ENCODE data around the gene BRMS1.
"Not testable (repeated sequence)": the region's sequence is repeated elsewhere in the genome, so short reads cannot be mapped to it uniquely, and the experiment has no call there.

The BRMS1 gene

GRCh38 chr11:66344550-66345315 lies at the start of gene BRMS1:
TSS of gene BRMS1 (minus strand) at chr11:66345104. CDS start at chr11:66342234, 2,870 bp downstream.
- no peaks in the 10 kb centered on the region for H3K27me3 ChIP-seq (replicated peaks; ENCODE audit: control insufficient read depth, insufficient read depth, low read length)
- H3K36me3 ChIP-seq (ENCODE audit: control insufficient read depth, insufficient read depth, low read length, severe bottlenecking) = peaks cover 25% of the 10 kb centered on the region
- H3K9ac ChIP-seq (ENCODE audit: low read length) = peak within 1 kb of the TSS; percentile 94
- peaks cover 41% of the 10 kb centered on the region for H3K4me1 ChIP-seq (ENCODE audit: control insufficient read depth, insufficient read depth, low read length)
- no peaks in the 10 kb centered on the region for H3K9me3 ChIP-seq (ENCODE audit: control insufficient read depth, low read length)
- DNase-seq (ENCODE audit: low read depth) = peak; percentile 98
- H3K4me3 ChIP-seq (ENCODE audit: low read length) = peak within 1 kb of the TSS; percentile 92

- no peak overlapping the region for H3K4me3 ChIP-seq (ENCODE audit: low read length)
- H3K36me3 ChIP-seq (ENCODE audit: control insufficient read depth, insufficient read depth, low read length, severe bottlenecking) = no peaks in the 10 kb centered on the region
- no peak overlapping the region for H3K9ac ChIP-seq (ENCODE audit: low read length)
Measured at GRCh38 chr11:66393954-66394353, 49.0 kb upstream of the BRMS1 start.

GRCh38 chr11:66391322-66391721 lies 46.4 kb upstream of the BRMS1 start:
- Histone ChIP-seq H3K4me3 (ENCODE audit: low read length) (no peak overlapping the region), H3K36me3 (ENCODE audit: control insufficient read depth, insufficient read depth, low read length, severe bottlenecking) (no peaks in the 10 kb centered on the region), H3K27me3 (replicated peaks; ENCODE audit: control insufficient read depth, insufficient read depth, low read length) (peaks cover 17% of the 10 kb centered on the region), H3K9me3 (ENCODE audit: control insufficient read depth, low read length) (no peaks in the 10 kb centered on the region), H3K4me1 (ENCODE audit: control insufficient read depth, insufficient read depth, low read length) (peaks cover 5% of the 10 kb centered on the region), H3K9ac (ENCODE audit: low read length) (no peak overlapping the region)
- no peak for DNase-seq (ENCODE audit: low read depth)

More at GRCh38 chr11:66393954-66394353, 49.0 kb upstream of the BRMS1 start:
- Histone ChIP-seq H3K27me3 (replicated peaks; ENCODE audit: control insufficient read depth, insufficient read depth, low read length) (peaks cover 21% of the 10 kb centered on the region), H3K4me1 (ENCODE audit: control insufficient read depth, insufficient read depth, low read length) (no peaks in the 10 kb centered on the region), H3K9me3 (ENCODE audit: control insufficient read depth, low read length) (no peaks in the 10 kb centered on the region)
- DNase-seq (ENCODE audit: low read depth) = no peak

GRCh38 chr11:66388780-66389386 lies 44.0 kb upstream of the BRMS1 start:
- no peaks in the 10 kb centered on the region for H3K9me3 ChIP-seq (ENCODE audit: control insufficient read depth, low read length)
- H3K36me3 ChIP-seq (ENCODE audit: control insufficient read depth, insufficient read depth, low read length, severe bottlenecking) = no peaks in the 10 kb centered on the region
- peaks cover 7% of the 10 kb centered on the region for H3K4me1 ChIP-seq (ENCODE audit: control insufficient read depth, insufficient read depth, low read length)
- no peak overlapping the region for H3K4me3 ChIP-seq (ENCODE audit: low read length)
- H3K27me3 ChIP-seq (replicated peaks; ENCODE audit: control insufficient read depth, insufficient read depth, low read length) = peaks cover 14% of the 10 kb centered on the region
- H3K9ac ChIP-seq (ENCODE audit: low read length) = no peak overlapping the region
- peak; percentile 83 for DNase-seq (ENCODE audit: low read depth)

DNA sequence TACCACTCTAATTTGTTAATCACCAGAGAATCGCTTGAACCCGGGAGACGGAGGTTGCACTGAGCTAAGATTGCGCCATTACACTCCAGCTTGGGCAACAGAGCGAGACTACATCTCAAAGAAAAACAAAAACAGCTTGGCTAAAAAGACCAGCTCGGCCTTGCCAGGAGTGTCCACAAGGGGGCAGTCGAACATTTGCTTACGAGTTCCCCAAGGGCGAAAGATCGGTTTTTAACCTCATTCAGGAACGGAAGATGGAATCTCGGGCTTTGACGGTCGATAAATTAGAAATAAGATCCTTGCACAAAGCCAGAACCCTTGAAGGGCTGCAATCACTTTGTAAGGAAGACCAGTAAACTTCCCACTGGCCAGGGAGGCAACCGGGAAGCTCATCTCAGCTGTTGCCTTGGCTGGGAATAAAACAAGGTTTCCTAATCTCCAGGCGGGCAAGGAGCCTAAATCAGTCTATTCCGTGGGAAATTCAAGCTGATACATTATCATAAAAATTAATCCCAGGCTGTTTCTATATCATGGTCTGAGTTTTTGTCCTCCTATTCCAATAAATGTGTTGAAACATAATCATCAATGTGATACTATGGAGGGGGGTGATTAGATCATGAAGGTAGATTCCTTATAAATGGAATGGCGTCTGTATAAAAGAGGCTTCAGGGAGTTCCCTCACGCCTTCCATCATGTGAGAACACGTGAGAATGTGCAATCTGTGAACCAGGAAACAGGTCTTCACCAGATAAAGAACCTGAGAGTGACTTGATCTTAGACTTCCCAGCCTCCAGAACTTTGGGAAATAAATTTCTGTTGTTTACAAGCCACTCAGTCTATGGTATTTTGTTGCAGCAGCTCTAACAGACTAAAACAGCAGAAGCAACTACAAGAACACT lies 41.5 kb upstream of the BRMS1 start:
- Histone ChIP-seq H3K27me3 (replicated peaks; ENCODE audit: control insufficient read depth, insufficient read depth, low read length) (peaks cover 10% of the 10 kb centered on the region), H3K9me3 (ENCODE audit: control insufficient read depth, low read length) (no peaks in the 10 kb centered on the region), H3K4me3 (ENCODE audit: low read length) (peak overlapping the region; percentile 75), H3K36me3 (ENCODE audit: control insufficient read depth, insufficient read depth, low read length, severe bottlenecking) (no peaks in the 10 kb centered on the region), H3K9ac (ENCODE audit: low read length) (peak overlapping the region; percentile 70), H3K4me1 (ENCODE audit: control insufficient read depth, insufficient read depth, low read length) (peaks cover 7% of the 10 kb centered on the region)
- DNase-seq (ENCODE audit: low read depth) = peak; percentile 96

GRCh38 chr11:66384316-66384715 lies 39.4 kb upstream of the BRMS1 start:
- not testable (repeated sequence) for H3K4me3 ChIP-seq (ENCODE audit: low read length); H3K36me3 ChIP-seq (ENCODE audit: control insufficient read depth, insufficient read depth, low read length, severe bottlenecking); H3K9ac ChIP-seq (ENCODE audit: low read length); H3K9me3 ChIP-seq (ENCODE audit: control insufficient read depth, low read length); DNase-seq (ENCODE audit: low read depth); H3K27me3 ChIP-seq (replicated peaks; ENCODE audit: control insufficient read depth, insufficient read depth, low read length); H3K4me1 ChIP-seq (ENCODE audit: control insufficient read depth, insufficient read depth, low read length)

- not testable (repeated sequence) for H3K36me3 ChIP-seq (ENCODE audit: control insufficient read depth, insufficient read depth, low read length, severe bottlenecking); H3K4me3 ChIP-seq (ENCODE audit: low read length); DNase-seq (ENCODE audit: low read depth); H3K9me3 ChIP-seq (ENCODE audit: control insufficient read depth, low read length); H3K9ac ChIP-seq (ENCODE audit: low read length); H3K4me1 ChIP-seq (ENCODE audit: control insufficient read depth, insufficient read depth, low read length); H3K27me3 ChIP-seq (replicated peaks; ENCODE audit: control insufficient read depth, insufficient read depth, low read length)
Measured at GRCh38 chr11:66380264-66380663, 35.4 kb upstream of the BRMS1 start.

DNA sequence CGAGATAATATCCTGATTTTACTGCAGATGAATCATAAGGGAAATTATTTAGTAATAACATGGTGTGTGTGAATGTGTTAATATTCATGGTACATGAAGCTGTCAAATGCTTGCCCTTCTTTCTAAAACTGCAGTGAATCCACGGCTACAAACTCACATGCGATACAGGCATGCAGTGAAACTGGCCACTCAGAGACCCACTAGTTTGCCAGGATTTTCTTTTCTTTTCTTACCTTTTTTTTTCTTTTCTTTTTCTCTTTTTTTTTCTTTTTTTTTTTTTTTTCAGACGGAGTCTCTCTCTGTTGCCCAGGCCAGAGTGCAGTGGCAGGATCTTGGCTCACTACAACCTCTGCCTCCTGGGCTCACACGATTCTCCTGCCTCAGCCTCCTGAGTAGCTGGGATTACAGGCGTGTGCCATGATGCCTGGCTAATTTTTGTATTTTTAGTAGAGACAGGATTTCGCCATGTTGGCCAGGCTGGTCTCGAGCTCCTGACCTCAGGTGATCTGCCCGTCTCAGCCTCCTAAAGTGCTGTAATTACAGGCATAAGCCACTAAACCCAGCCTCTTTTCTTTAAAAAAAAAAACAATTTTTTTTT lies 28.9 kb upstream of the BRMS1 start:
- peak overlapping the region; percentile 1 for H3K9ac ChIP-seq (ENCODE audit: low read length)
- H3K36me3 ChIP-seq (ENCODE audit: control insufficient read depth, insufficient read depth, low read length, severe bottlenecking); DNase-seq (ENCODE audit: low read depth); H3K9me3 ChIP-seq (ENCODE audit: control insufficient read depth, low read length); H3K4me3 ChIP-seq (ENCODE audit: low read length); H3K27me3 ChIP-seq (replicated peaks; ENCODE audit: control insufficient read depth, insufficient read depth, low read length): not testable (repeated sequence)
- H3K4me1 ChIP-seq (ENCODE audit: control insufficient read depth, insufficient read depth, low read length) = peaks cover 37% of the 10 kb centered on the region

- H3K9ac ChIP-seq (ENCODE audit: low read length) = peak overlapping the region; percentile 1
- no peaks in the 10 kb centered on the region for H3K36me3 ChIP-seq (ENCODE audit: control insufficient read depth, insufficient read depth, low read length, severe bottlenecking)
- no peak overlapping the region for H3K4me3 ChIP-seq (ENCODE audit: low read length)
- no peak for DNase-seq (ENCODE audit: low read depth)
- no peaks in the 10 kb centered on the region for H3K9me3 ChIP-seq (ENCODE audit: control insufficient read depth, low read length)
- peaks cover 4% of the 10 kb centered on the region for H3K27me3 ChIP-seq (replicated peaks; ENCODE audit: control insufficient read depth, insufficient read depth, low read length)
- peaks cover 37% of the 10 kb centered on the region for H3K4me1 ChIP-seq (ENCODE audit: control insufficient read depth, insufficient read depth, low read length)
Measured at GRCh38 chr11:66373265-66373664, 28.4 kb upstream of the BRMS1 start.

GRCh38 chr11:66371627-66372415 lies 26.9 kb upstream of the BRMS1 start, which contains the start of gene SLC29A2:
TSS of gene SLC29A2 (minus strand) at chr11:66371760. CDS start at chr11:66371591, 169 bp downstream.
- Histone ChIP-seq H3K27me3 (replicated peaks; ENCODE audit: control insufficient read depth, insufficient read depth, low read length) (peaks cover 1% of the 10 kb centered on the region), H3K9me3 (ENCODE audit: control insufficient read depth, low read length) (no peaks in the 10 kb centered on the region), H3K9ac (ENCODE audit: low read length) (peak within 1 kb of the TSS; percentile 78), H3K4me3 (ENCODE audit: low read length) (peak within 1 kb of the TSS; percentile 82), H3K36me3 (ENCODE audit: control insufficient read depth, insufficient read depth, low read length, severe bottlenecking) (no peaks in the 10 kb centered on the region), H3K4me1 (ENCODE audit: control insufficient read depth, insufficient read depth, low read length) (peaks cover 37% of the 10 kb centered on the region)
- DNase-seq (ENCODE audit: low read depth) = peak; percentile 65
